Bronchial epithelial cell (primary cell): ENCODE data around the gene TBL1Y. TPM values are rescaled to one million over a fixed set of nuclear protein-coding genes. Genes with fewer than 3 reads are reported as not detected.
A peak's percentile ranks its signal among the peaks of the same experiment; 100 is the strongest.

ENCODE experiments used
- DNase-seq: peaks from one replicate; pipeline ENCODE4 v3.0.0-alpha.2; 2010; ENCODE audit warnings: low read depth
- FAIRE-seq: peaks from 2 replicates; lab custom pipeline; 2011; peaks lifted over from hg19 to GRCh38; lab: Jason Lieb, UNC
- H3K27me3 ChIP-seq: 2 replicates; pipeline ENCODE4 v1.5.1; 2011; ENCODE audit warnings: low read length; ENCODE audit not compliant: control insufficient read depth, insufficient read depth
- H3K36me3 ChIP-seq: 2 replicates; pipeline ENCODE4 v1.5.1; 2011; ENCODE audit warnings: low read length; ENCODE audit not compliant: control insufficient read depth, insufficient read depth
- H3K4me3 ChIP-seq: 2 replicates; pipeline ENCODE4 v1.5.1; 2011; ENCODE audit warnings: mild to moderate bottlenecking, low read depth, low read length, control low read depth
- total RNA-seq: library from RNA; depleted of rRNA; stranded (reverse); fragments of >200 nt; gene quantifications from 2 replicates; pipeline ENCODE4 v1.2.1, GENCODE V29; 2014
- TF ChIP-seq, protein P1 (sequence below): IDR thresholded peaks from 2 replicates; pipeline ENCODE4 v1.5.1; 2011; ENCODE audit warnings: mild to moderate bottlenecking, moderate library complexity, low read length, control low read depth, inconsistent platforms; ENCODE audit not compliant: insufficient read depth, severe bottlenecking

Gene TBL1Y
- total RNA-seq, 1 donor from 2014 or later: 2.9 TPM

DNA sequence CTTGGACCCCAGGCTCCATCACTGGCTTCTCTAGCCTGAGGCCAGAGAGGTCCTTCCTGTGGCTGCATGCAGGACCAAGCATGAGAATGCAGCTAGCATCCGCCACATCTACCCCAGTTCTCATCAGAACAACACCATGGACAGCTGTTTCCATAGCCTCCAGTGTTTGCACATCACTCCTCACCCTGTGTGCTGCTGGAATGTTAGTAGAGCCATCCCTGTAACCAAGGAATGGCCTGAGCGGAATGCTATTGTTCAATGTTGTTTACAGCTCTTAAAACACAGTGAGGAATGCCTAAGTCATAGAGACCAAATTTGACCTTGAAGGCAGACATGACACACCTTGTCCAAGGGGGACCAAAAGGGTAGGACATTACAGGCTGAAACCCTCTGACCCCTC lies 183.9 kb downstream of the TBL1Y start:
- no peak for FAIRE-seq
- no peaks in the 10 kb centered on the region for H3K27me3 ChIP-seq
- TF ChIP-seq, protein P1, sequence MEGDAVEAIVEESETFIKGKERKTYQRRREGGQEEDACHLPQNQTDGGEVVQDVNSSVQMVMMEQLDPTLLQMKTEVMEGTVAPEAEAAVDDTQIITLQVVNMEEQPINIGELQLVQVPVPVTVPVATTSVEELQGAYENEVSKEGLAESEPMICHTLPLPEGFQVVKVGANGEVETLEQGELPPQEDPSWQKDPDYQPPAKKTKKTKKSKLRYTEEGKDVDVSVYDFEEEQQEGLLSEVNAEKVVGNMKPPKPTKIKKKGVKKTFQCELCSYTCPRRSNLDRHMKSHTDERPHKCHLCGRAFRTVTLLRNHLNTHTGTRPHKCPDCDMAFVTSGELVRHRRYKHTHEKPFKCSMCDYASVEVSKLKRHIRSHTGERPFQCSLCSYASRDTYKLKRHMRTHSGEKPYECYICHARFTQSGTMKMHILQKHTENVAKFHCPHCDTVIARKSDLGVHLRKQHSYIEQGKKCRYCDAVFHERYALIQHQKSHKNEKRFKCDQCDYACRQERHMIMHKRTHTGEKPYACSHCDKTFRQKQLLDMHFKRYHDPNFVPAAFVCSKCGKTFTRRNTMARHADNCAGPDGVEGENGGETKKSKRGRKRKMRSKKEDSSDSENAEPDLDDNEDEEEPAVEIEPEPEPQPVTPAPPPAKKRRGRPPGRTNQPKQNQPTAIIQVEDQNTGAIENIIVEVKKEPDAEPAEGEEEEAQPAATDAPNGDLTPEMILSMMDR: no peak
- DNase-seq: no peak
- no peak overlapping the region for H3K4me3 ChIP-seq
- H3K36me3 ChIP-seq: no peaks in the 10 kb centered on the region

DNA sequence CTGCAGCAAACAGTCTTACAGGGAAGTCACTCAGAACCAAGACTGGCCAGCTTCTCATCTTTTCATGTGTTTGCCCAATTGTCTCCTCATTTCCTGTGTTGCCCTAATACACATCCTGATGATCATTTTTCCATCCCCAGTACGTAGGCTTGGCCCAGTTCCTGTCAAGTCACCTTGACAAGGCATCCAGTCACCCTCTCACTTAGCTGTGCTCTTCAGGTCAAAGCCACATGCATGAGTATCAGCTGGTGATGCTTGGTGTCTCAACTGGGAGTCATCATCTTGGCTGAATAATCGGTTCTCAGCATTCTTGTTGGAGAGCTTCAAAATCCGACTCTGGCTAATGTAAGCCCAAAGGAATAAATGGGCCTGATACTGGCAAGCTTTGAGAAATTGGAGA lies 186.5 kb downstream of the TBL1Y start:
- DNase-seq: no peak
- FAIRE-seq: no peak
- Histone ChIP-seq H3K36me3 (no peaks in the 10 kb centered on the region), H3K27me3 (no peaks in the 10 kb centered on the region), H3K4me3 (no peak overlapping the region)
- TF ChIP-seq, protein P1: no peak

DNA sequence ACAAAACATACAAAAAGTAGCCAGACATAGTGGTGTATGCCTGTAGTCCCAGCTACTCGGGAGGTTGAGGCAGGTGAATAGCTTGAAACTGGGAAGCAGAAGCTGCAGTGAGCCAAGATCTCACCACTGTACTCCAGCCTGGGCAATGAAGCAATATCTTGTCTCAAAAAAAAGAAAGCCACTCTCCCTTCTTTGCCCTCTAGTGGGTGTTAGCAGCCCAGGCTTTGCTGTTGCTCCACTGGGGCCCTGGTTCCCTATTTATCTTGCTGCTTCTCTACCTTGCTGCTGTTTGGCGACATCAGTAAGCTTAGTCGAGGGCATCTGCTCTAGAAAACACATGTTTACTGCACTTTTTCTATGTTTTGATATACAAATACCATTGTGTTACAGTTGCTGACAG lies 189.2 kb downstream of the TBL1Y start:
- TF ChIP-seq, protein P1: peak; percentile 43
- no peaks in the 10 kb centered on the region for H3K27me3 ChIP-seq
- no peak for FAIRE-seq
- DNase-seq: no peak
- H3K36me3 ChIP-seq: no peaks in the 10 kb centered on the region
- H3K4me3 ChIP-seq: no peak overlapping the region

DNA sequence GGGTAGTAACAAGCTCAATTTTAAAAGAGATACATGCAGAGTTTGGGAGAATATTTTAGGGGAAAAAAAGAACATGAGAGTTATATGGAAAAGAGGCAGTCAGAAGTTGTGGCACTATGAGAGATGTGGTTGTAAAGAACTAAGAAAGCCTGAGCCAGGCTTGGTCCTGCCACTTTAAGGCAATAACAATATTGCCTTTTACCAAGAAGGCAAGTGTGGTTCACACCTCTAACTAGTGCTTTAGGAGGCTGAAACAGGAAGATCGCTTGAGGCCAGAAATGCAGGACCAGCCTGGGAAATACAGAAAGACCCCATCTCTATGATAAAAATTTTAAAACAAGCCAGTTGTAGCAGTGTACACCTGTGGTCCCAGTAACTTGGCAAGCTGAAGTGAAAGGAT lies 192.2 kb downstream of the TBL1Y start:
- Histone ChIP-seq H3K4me3 (no peak overlapping the region), H3K36me3 (no peaks in the 10 kb centered on the region), H3K27me3 (no peaks in the 10 kb centered on the region)
- DNase-seq: no peak
- FAIRE-seq: no peak
- TF ChIP-seq, protein P1: no peak

DNA sequence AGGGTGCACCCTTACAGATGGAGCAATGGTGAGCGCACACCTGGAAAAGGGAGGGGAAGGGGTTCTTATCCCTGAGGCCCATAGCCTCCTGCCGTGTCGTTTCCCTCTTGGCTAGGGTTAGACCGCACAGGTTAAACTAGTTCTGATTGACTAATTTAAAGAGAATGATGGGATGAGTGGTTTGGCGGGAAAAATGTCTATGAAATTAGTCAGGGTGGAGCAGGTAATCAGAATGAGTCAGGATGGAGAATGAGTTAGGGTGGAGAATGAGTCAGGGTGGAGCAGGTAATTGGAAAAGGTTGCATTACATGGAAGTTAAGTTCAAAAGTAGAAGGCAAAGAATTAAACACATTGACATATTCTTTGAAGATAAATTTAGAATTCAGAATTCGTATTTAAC lies 196.7 kb downstream of the TBL1Y start:
- Histone ChIP-seq H3K27me3 (no peaks in the 10 kb centered on the region), H3K36me3 (no peaks in the 10 kb centered on the region), H3K4me3 (no peak overlapping the region)
- DNase-seq (peak; percentile 84), FAIRE-seq (no peak)
- TF ChIP-seq, protein P1: no peak

DNA sequence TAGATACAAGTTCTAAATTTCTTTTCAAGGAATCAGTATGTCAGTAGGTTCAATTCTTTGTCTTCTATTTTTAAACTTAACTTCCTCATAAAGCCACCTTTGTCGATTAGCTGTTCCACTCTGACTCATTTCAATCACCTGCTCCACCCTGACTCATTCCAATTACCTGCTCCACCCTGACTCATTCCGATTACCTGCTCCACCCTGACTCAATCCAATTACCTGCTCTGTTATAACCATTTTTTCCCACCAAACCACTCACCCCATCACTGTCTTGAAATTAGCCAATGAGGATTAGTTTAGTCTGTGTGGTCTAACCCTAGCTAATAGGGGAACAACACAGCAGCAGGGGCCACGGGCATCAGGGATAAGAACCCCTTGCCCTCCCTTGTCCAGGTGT lies 199.6 kb downstream of the TBL1Y start:
- no peaks in the 10 kb centered on the region for H3K27me3 ChIP-seq
- TF ChIP-seq, protein P1: no peak
- DNase-seq (peak; percentile 54), FAIRE-seq (no peak)
- H3K36me3 ChIP-seq: no peaks in the 10 kb centered on the region
- H3K4me3 ChIP-seq: no peak overlapping the region
